ENCODE results near the gene C2CD4D.

Gene C2CD4D

GRCh38 chr1:151814971-151815545, 24.6 kb downstream of the C2CD4D start:
- no peaks in the 10 kb centered on the region for H3K4me1 ChIP-seq (ENCODE audit: control insufficient read depth, insufficient read depth, low read length)
- H3K27me3 ChIP-seq (ENCODE audit: control insufficient read depth, insufficient read depth, low read length), result no peaks in the 10 kb centered on the region
- H3K4me3 ChIP-seq (ENCODE audit: low read length), result no peak overlapping the region
- H3K27ac ChIP-seq (ENCODE audit: low read depth, low read length), result no peak overlapping the region
- H3K9ac ChIP-seq (ENCODE audit: low read length), result no peak overlapping the region
- no peaks in the 10 kb centered on the region for H3K36me3 ChIP-seq (ENCODE audit: control insufficient read depth, insufficient read depth, low read length)

- Histone ChIP-seq H3K9ac (ENCODE audit: low read length) (no peak overlapping the region), H3K4me3 (ENCODE audit: low read length) (no peak overlapping the region), H3K4me1 (ENCODE audit: control insufficient read depth, insufficient read depth, low read length) (no peaks in the 10 kb centered on the region), H3K27me3 (ENCODE audit: control insufficient read depth, insufficient read depth, low read length) (no peaks in the 10 kb centered on the region), H3K27ac (ENCODE audit: low read depth, low read length) (no peak overlapping the region), H3K36me3 (ENCODE audit: control insufficient read depth, insufficient read depth, low read length) (no peaks in the 10 kb centered on the region)
Observed at GRCh38 chr1:151814426-151814825, 25.2 kb downstream of the C2CD4D start.

GRCh38 chr1:151813271-151813977, 26.2 kb downstream of the C2CD4D start:
- H3K36me3 ChIP-seq (ENCODE audit: control insufficient read depth, insufficient read depth, low read length), result no peaks in the 10 kb centered on the region
- no peak overlapping the region for H3K27ac ChIP-seq (ENCODE audit: low read depth, low read length)
- H3K27me3 ChIP-seq (ENCODE audit: control insufficient read depth, insufficient read depth, low read length), result no peaks in the 10 kb centered on the region
- no peak overlapping the region for H3K9ac ChIP-seq (ENCODE audit: low read length)
- H3K4me1 ChIP-seq (ENCODE audit: control insufficient read depth, insufficient read depth, low read length), result no peaks in the 10 kb centered on the region
- H3K4me3 ChIP-seq (ENCODE audit: low read length), result no peak overlapping the region

- H3K4me3 ChIP-seq (ENCODE audit: low read length), result no peak overlapping the region
- no peaks in the 10 kb centered on the region for H3K4me1 ChIP-seq (ENCODE audit: control insufficient read depth, insufficient read depth, low read length)
- no peaks in the 10 kb centered on the region for H3K36me3 ChIP-seq (ENCODE audit: control insufficient read depth, insufficient read depth, low read length)
- no peak overlapping the region for H3K27ac ChIP-seq (ENCODE audit: low read depth, low read length)
- H3K9ac ChIP-seq (ENCODE audit: low read length), result no peak overlapping the region
- H3K27me3 ChIP-seq (ENCODE audit: control insufficient read depth, insufficient read depth, low read length), result no peaks in the 10 kb centered on the region
Observed at GRCh38 chr1:151811181-151811580, 28.4 kb downstream of the C2CD4D start.

GRCh38 chr1:151809985-151810556, 29.5 kb downstream of the C2CD4D start:
- H3K4me3 ChIP-seq (ENCODE audit: low read length), result no peak overlapping the region
- no peaks in the 10 kb centered on the region for H3K27me3 ChIP-seq (ENCODE audit: control insufficient read depth, insufficient read depth, low read length)
- H3K9ac ChIP-seq (ENCODE audit: low read length), result no peak overlapping the region
- H3K4me1 ChIP-seq (ENCODE audit: control insufficient read depth, insufficient read depth, low read length), result no peaks in the 10 kb centered on the region
- H3K36me3 ChIP-seq (ENCODE audit: control insufficient read depth, insufficient read depth, low read length), result no peaks in the 10 kb centered on the region
- no peak overlapping the region for H3K27ac ChIP-seq (ENCODE audit: low read depth, low read length)

- Histone ChIP-seq H3K4me3 (ENCODE audit: low read length) (no peak overlapping the region), H3K27me3 (ENCODE audit: control insufficient read depth, insufficient read depth, low read length) (no peaks in the 10 kb centered on the region), H3K9ac (ENCODE audit: low read length) (no peak overlapping the region), H3K4me1 (ENCODE audit: control insufficient read depth, insufficient read depth, low read length) (no peaks in the 10 kb centered on the region), H3K27ac (ENCODE audit: low read depth, low read length) (no peak overlapping the region), H3K36me3 (ENCODE audit: control insufficient read depth, insufficient read depth, low read length) (no peaks in the 10 kb centered on the region)
Observed at GRCh38 chr1:151809290-151809984, 30.2 kb downstream of the C2CD4D start.

GRCh38 chr1:151807766-151808165, 31.9 kb downstream of the C2CD4D start:
- Histone ChIP-seq H3K4me1 (ENCODE audit: control insufficient read depth, insufficient read depth, low read length) (no peaks in the 10 kb centered on the region), H3K4me3 (ENCODE audit: low read length) (no peak overlapping the region), H3K27ac (ENCODE audit: low read depth, low read length) (no peak overlapping the region), H3K27me3 (ENCODE audit: control insufficient read depth, insufficient read depth, low read length) (no peaks in the 10 kb centered on the region), H3K9ac (ENCODE audit: low read length) (no peak overlapping the region), H3K36me3 (ENCODE audit: control insufficient read depth, insufficient read depth, low read length) (no peaks in the 10 kb centered on the region)

- Histone ChIP-seq H3K9ac (ENCODE audit: low read length) (no peak overlapping the region), H3K27me3 (ENCODE audit: control insufficient read depth, insufficient read depth, low read length) (no peaks in the 10 kb centered on the region), H3K36me3 (ENCODE audit: control insufficient read depth, insufficient read depth, low read length) (no peaks in the 10 kb centered on the region), H3K4me1 (ENCODE audit: control insufficient read depth, insufficient read depth, low read length) (no peaks in the 10 kb centered on the region), H3K4me3 (ENCODE audit: low read length) (no peak overlapping the region), H3K27ac (ENCODE audit: low read depth, low read length) (no peak overlapping the region)
Observed at GRCh38 chr1:151807131-151807530, 32.5 kb downstream of the C2CD4D start.

GRCh38 chr1:151806170-151806569, 33.5 kb downstream of the C2CD4D start:
- Histone ChIP-seq H3K27ac (ENCODE audit: low read depth, low read length) (no peak overlapping the region), H3K4me3 (ENCODE audit: low read length) (no peak overlapping the region), H3K4me1 (ENCODE audit: control insufficient read depth, insufficient read depth, low read length) (no peaks in the 10 kb centered on the region), H3K36me3 (ENCODE audit: control insufficient read depth, insufficient read depth, low read length) (no peaks in the 10 kb centered on the region), H3K27me3 (ENCODE audit: control insufficient read depth, insufficient read depth, low read length) (no peaks in the 10 kb centered on the region), H3K9ac (ENCODE audit: low read length) (no peak overlapping the region)

- Histone ChIP-seq H3K36me3 (ENCODE audit: control insufficient read depth, insufficient read depth, low read length) (no peaks in the 10 kb centered on the region), H3K27ac (ENCODE audit: low read depth, low read length) (no peak within 1 kb of the TSS), H3K4me3 (ENCODE audit: low read length) (no peak within 1 kb of the TSS), H3K9ac (ENCODE audit: low read length) (no peak within 1 kb of the TSS), H3K4me1 (ENCODE audit: control insufficient read depth, insufficient read depth, low read length) (no peaks in the 10 kb centered on the region), H3K27me3 (ENCODE audit: control insufficient read depth, insufficient read depth, low read length) (no peaks in the 10 kb centered on the region)
Observed at GRCh38 chr1:151805066-151805820, 34.4 kb downstream of the C2CD4D start, which contains the start of gene LINGO4. TSS of gene LINGO4 (minus strand) at chr1:151805419. CDS start at chr1:151802704, 2,715 bp downstream.

- Histone ChIP-seq H3K27me3 (ENCODE audit: control insufficient read depth, insufficient read depth, low read length) (no peaks in the 10 kb centered on the region), H3K4me3 (ENCODE audit: low read length) (no peak overlapping the region), H3K9ac (ENCODE audit: low read length) (no peak overlapping the region), H3K36me3 (ENCODE audit: control insufficient read depth, insufficient read depth, low read length) (no peaks in the 10 kb centered on the region), H3K27ac (ENCODE audit: low read depth, low read length) (no peak overlapping the region), H3K4me1 (ENCODE audit: control insufficient read depth, insufficient read depth, low read length) (no peaks in the 10 kb centered on the region)
Observed at GRCh38 chr1:151803915-151804314, 35.7 kb downstream of the C2CD4D start.

GRCh38 chr1:151803164-151803563, 36.5 kb downstream of the C2CD4D start:
- no peak overlapping the region for H3K27ac ChIP-seq (ENCODE audit: low read depth, low read length)
- no peaks in the 10 kb centered on the region for H3K36me3 ChIP-seq (ENCODE audit: control insufficient read depth, insufficient read depth, low read length)
- H3K27me3 ChIP-seq (ENCODE audit: control insufficient read depth, insufficient read depth, low read length), result no peaks in the 10 kb centered on the region
- H3K4me3 ChIP-seq (ENCODE audit: low read length), result no peak overlapping the region
- H3K4me1 ChIP-seq (ENCODE audit: control insufficient read depth, insufficient read depth, low read length), result no peaks in the 10 kb centered on the region
- H3K9ac ChIP-seq (ENCODE audit: low read length), result no peak overlapping the region
